GM12865 (cell line): Measurements from ENCODE around the gene RIPOR3.

ENCODE experiments used
- DNase-seq: peaks from one replicate; pipeline ENCODE4 v3.0.0; 2010; ENCODE audit warnings: low read depth
- H3K4me3 ChIP-seq: 2 replicates; pipeline ENCODE4 v1.5.1; 2011; ENCODE audit warnings: mild to moderate bottlenecking, low read depth, low read length, control low read depth
- CTCF ChIP-seq: IDR thresholded peaks from 2 replicates; pipeline ENCODE4 v1.5.1; 2011; ENCODE audit warnings: low read length, control low read depth, low read depth, inconsistent platforms; ENCODE audit not compliant: insufficient read depth; ENCODE audit errors: missing control alignments

RIPOR3 gene

GRCh38 chr20:50583442-50584150, 107.7 kb downstream of the RIPOR3 start:
- no peak overlapping the region for H3K4me3 ChIP-seq
- no peak for TF ChIP-seq CTCF
- DNase-seq: no peak

- DNase-seq: no peak
- TF ChIP-seq CTCF: no peak
- H3K4me3 ChIP-seq: no peak overlapping the region
Measured at GRCh38 chr20:50582591-50583234, 108.6 kb downstream of the RIPOR3 start.

GRCh38 chr20:50582092-50582491, 109.2 kb downstream of the RIPOR3 start:
- DNase-seq: no peak
- H3K4me3 ChIP-seq: no peak overlapping the region
- TF ChIP-seq CTCF: no peak

- DNase-seq: no peak
- no peak for TF ChIP-seq CTCF
- H3K4me3 ChIP-seq: no peak overlapping the region
Measured at GRCh38 chr20:50580842-50581544, 110.3 kb downstream of the RIPOR3 start.

GRCh38 chr20:50580016-50580747, 111.2 kb downstream of the RIPOR3 start:
- no peak overlapping the region for H3K4me3 ChIP-seq
- DNase-seq: peak; percentile 57
- peak; percentile 76 for TF ChIP-seq CTCF

GRCh38 chr20:50579511-50579910, 111.8 kb downstream of the RIPOR3 start:
- no peak for DNase-seq
- TF ChIP-seq CTCF: no peak
- no peak overlapping the region for H3K4me3 ChIP-seq
